M059J (cell line): ENCODE data around the gene PTPRJ. TPM values are rescaled to one million over a fixed set of nuclear protein-coding genes. Genes with fewer than 3 reads are reported as not detected.

Source experiments
- DNase-seq: peaks from one replicate; pipeline ENCODE4 v3.0.0-alpha.2; 2012; ENCODE audit warnings: low read depth
- total RNA-seq: library from RNA; depleted of rRNA; stranded (reverse); fragments of >200 nt; shearing (Covaris generic); gene quantifications from 2 replicates; pipeline ENCODE4 v1.2.3, GENCODE V29; 2014

The PTPRJ gene
- total RNA-seq, 1 experiment from 2014 or later, result 54.8 TPM

- peak; percentile 98 for DNase-seq
These were observed 83.1 kb downstream of the PTPRJ start for GRCh38 chr11:48063424-48063978.

- peak; percentile 87 for DNase-seq
These were observed 83.9 kb downstream of the PTPRJ start for GRCh38 chr11:48064306-48064705.

- DNase-seq, result peak; percentile 94
These were observed 86.8 kb downstream of the PTPRJ start for GRCh38 chr11:48066881-48067800.

GRCh38 chr11:48073031-48073861, 92.9 kb downstream of the PTPRJ start:
- no peak for DNase-seq

- DNase-seq, result no peak
These were observed 94.2 kb downstream of the PTPRJ start for GRCh38 chr11:48074425-48075181.

GRCh38 chr11:48075637-48076036, 95.3 kb downstream of the PTPRJ start:
- no peak for DNase-seq

- DNase-seq, result no peak
These were observed 96.9 kb downstream of the PTPRJ start for GRCh38 chr11:48077251-48077650.

- no peak for DNase-seq
These were observed 98.3 kb downstream of the PTPRJ start for GRCh38 chr11:48078689-48079088.

GRCh38 chr11:48079596-48079995, 99.2 kb downstream of the PTPRJ start:
- no peak for DNase-seq

GRCh38 chr11:48080301-48080861, 100.0 kb downstream of the PTPRJ start:
- DNase-seq, result no peak

- peak; percentile 97 for DNase-seq
These were observed 101.0 kb downstream of the PTPRJ start for GRCh38 chr11:48081151-48082010.

- DNase-seq, result no peak
These were observed 102.4 kb downstream of the PTPRJ start for GRCh38 chr11:48082771-48083170.

- no peak for DNase-seq
These were observed 103.1 kb downstream of the PTPRJ start for GRCh38 chr11:48083421-48083820.

- no peak for DNase-seq
These were observed 105.3 kb downstream of the PTPRJ start for GRCh38 chr11:48085688-48086087.

- no peak for DNase-seq
These were observed 107.1 kb downstream of the PTPRJ start for GRCh38 chr11:48087422-48087821.

- no peak for DNase-seq
These were observed 107.8 kb downstream of the PTPRJ start for GRCh38 chr11:48087974-48088681.

- DNase-seq, result no peak
These were observed 108.3 kb downstream of the PTPRJ start for GRCh38 chr11:48088682-48089050.

GRCh38 chr11:48090174-48090573, 109.8 kb downstream of the PTPRJ start:
- no peak for DNase-seq

- no peak for DNase-seq
These were observed 111.2 kb downstream of the PTPRJ start for GRCh38 chr11:48091426-48092102.
